H9 (cell line): ENCODE data around the gene WDR72. TPM values are rescaled to one million over a fixed set of nuclear protein-coding genes. Genes with fewer than 3 reads are reported as not detected.

Experiments used
- DNase-seq: peaks from one replicate; pipeline ENCODE4 v3.0.0-alpha.2; 2017
- H2AFZ ChIP-seq: one replicate; pipeline ENCODE4 v1.6.1; 2013; ENCODE audit warnings: mild to moderate bottlenecking, low read length, control low read depth, moderate library complexity
- H2AK5ac ChIP-seq: 2 replicates; pipeline ENCODE4 v1.6.1; 2013; ENCODE audit warnings: low read length, control low read depth, mixed read lengths; ENCODE audit not compliant: insufficient read length
- H2BK120ac ChIP-seq: one replicate; pipeline ENCODE4 v1.6.1; 2013; ENCODE audit warnings: low read depth, mild to moderate bottlenecking, low read length, control low read depth, inconsistent platforms; ENCODE audit not compliant: poor library complexity, severe bottlenecking
- H2BK12ac ChIP-seq: 2 replicates; pipeline ENCODE4 v1.6.1; 2013; ENCODE audit warnings: low read length, control low read depth, mixed read lengths, low read depth; ENCODE audit not compliant: insufficient read length
- H2BK15ac ChIP-seq: 2 replicates; pipeline ENCODE4 v1.6.1; 2013; ENCODE audit warnings: low read depth, low read length, control low read depth
- H2BK20ac ChIP-seq: one replicate; pipeline ENCODE4 v1.6.1; 2013; ENCODE audit warnings: low read depth, mild to moderate bottlenecking, low read length, control low read depth, inconsistent platforms; ENCODE audit not compliant: poor library complexity, severe bottlenecking
- H2BK5ac ChIP-seq: 2 replicates; pipeline ENCODE4 v1.6.1; 2013; ENCODE audit warnings: low read length, control low read depth, mixed read lengths; ENCODE audit not compliant: insufficient read length
- H3K14ac ChIP-seq: 2 replicates; pipeline ENCODE4 v1.6.1; 2013; ENCODE audit warnings: low read length, control low read depth; ENCODE audit not compliant: insufficient read depth
- H3K18ac ChIP-seq: 2 replicates; pipeline ENCODE4 v1.6.1; 2013; ENCODE audit warnings: low read depth, mild to moderate bottlenecking, mixed read lengths, low read length, control low read depth; ENCODE audit not compliant: insufficient read length
- H3K23ac ChIP-seq: 2 replicates; pipeline ENCODE4 v1.6.1; 2013; ENCODE audit warnings: low read length, control low read depth, mixed read lengths, low read depth; ENCODE audit not compliant: insufficient read length
- H3K23me2 ChIP-seq: 2 replicates; pipeline ENCODE4 v1.6.1; 2013; ENCODE audit warnings: low read depth, mild to moderate bottlenecking, mixed read lengths, low read length, control low read depth; ENCODE audit not compliant: insufficient read length, poor library complexity, severe bottlenecking
- H3K27ac ChIP-seq: 2 replicates; pipeline ENCODE4 v1.5.1; 2013; ENCODE audit warnings: low read length, control low read depth, mixed read lengths, low read depth; ENCODE audit not compliant: insufficient read length
- H3K27me3 ChIP-seq: 2 replicates; pipeline ENCODE4 v1.6.1; 2013; ENCODE audit warnings: low read length, control low read depth, inconsistent platforms; ENCODE audit not compliant: insufficient read depth
- H3K4ac ChIP-seq: 2 replicates; pipeline ENCODE4 v1.6.1; 2013; ENCODE audit warnings: low read depth, mild to moderate bottlenecking, control low read depth, inconsistent platforms, low read length, moderate library complexity
- H3K4me1 ChIP-seq: 2 replicates; pipeline ENCODE4 v1.6.1; 2013; ENCODE audit warnings: low read length, control low read depth, inconsistent platforms; ENCODE audit not compliant: insufficient read depth
- H3K4me2 ChIP-seq: 2 replicates; pipeline ENCODE4 v1.6.1; 2013; ENCODE audit warnings: low read length, control low read depth, mixed read lengths; ENCODE audit not compliant: insufficient read length, insufficient read depth
- H3K56ac ChIP-seq: 2 replicates; pipeline ENCODE4 v1.6.1; 2013; ENCODE audit warnings: low read depth, mild to moderate bottlenecking, mixed read lengths, low read length, control low read depth; ENCODE audit not compliant: insufficient read length
- H3K79me1 ChIP-seq: 2 replicates; pipeline ENCODE4 v1.6.1; 2013; ENCODE audit warnings: low read depth, mild to moderate bottlenecking, moderate library complexity, low read length, control low read depth, inconsistent platforms; ENCODE audit not compliant: insufficient read depth, poor library complexity, severe bottlenecking
- H3K79me2 ChIP-seq: 2 replicates; pipeline ENCODE4 v1.6.1; 2013; ENCODE audit warnings: low read length, control low read depth, inconsistent platforms; ENCODE audit not compliant: insufficient read depth
- H3K9ac ChIP-seq: 2 replicates; pipeline ENCODE4 v1.6.1; 2013; ENCODE audit warnings: low read length, control low read depth, mixed read lengths; ENCODE audit not compliant: insufficient read length; ENCODE audit errors: extremely low read depth
- H3K9me3 ChIP-seq: one replicate; pipeline ENCODE4 v1.6.1; 2013; ENCODE audit warnings: low read depth, low read length, inconsistent platforms; ENCODE audit not compliant: control insufficient read depth
- H3T11ph ChIP-seq: one replicate; pipeline ENCODE4 v1.6.1; 2013; ENCODE audit warnings: mild to moderate bottlenecking, low read length, control low read depth, inconsistent platforms
- H4K20me1 ChIP-seq: one replicate; pipeline ENCODE4 v1.6.1; 2013; ENCODE audit not compliant: control insufficient read depth, insufficient read length, insufficient read depth
- H4K5ac ChIP-seq: 2 replicates; pipeline ENCODE4 v1.6.1; 2013; ENCODE audit warnings: low read depth, mild to moderate bottlenecking, mixed read lengths, low read length, control low read depth; ENCODE audit not compliant: insufficient read length
- H4K8ac ChIP-seq: replicated peaks from 2 replicates; pipeline ENCODE4 v1.6.1; 2013; ENCODE audit warnings: low read length, control low read depth, mixed read lengths, low read depth; ENCODE audit not compliant: insufficient read length
- H4K91ac ChIP-seq: 2 replicates; pipeline ENCODE4 v1.6.1; 2013; ENCODE audit warnings: low read depth, mild to moderate bottlenecking, moderate library complexity, mixed read lengths, low read length, control low read depth; ENCODE audit not compliant: insufficient read length
- H3K27ac Mint-ChIP-seq, 3 experiments: 2 replicates in 2 of 3; 3 replicates in 1 of 3; pipeline ENCODE4 v1.8.0; 2020 to 2021; ENCODE audit warnings: mixed read lengths in 3 of 3, mild to moderate bottlenecking in 1 of 3, moderate library complexity in 1 of 3
- H3K27me3 Mint-ChIP-seq: 2 replicates; pipeline ENCODE4 v1.8.0; 2021; ENCODE audit warnings: low read depth, mild to moderate bottlenecking, moderate library complexity, mixed read lengths
- H3K36me3 Mint-ChIP-seq, 3 experiments: 2 replicates in 2 of 3; 3 replicates in 1 of 3; pipeline ENCODE4 v1.8.0; 2020 to 2021; ENCODE audit warnings: low read depth in 3 of 3, mixed read lengths in 3 of 3; ENCODE audit not compliant: insufficient read depth in 1 of 3
- H3K4me1 Mint-ChIP-seq, 2 experiments: 2 replicates each; pipeline ENCODE4 v1.8.0; 2020; ENCODE audit warnings: mixed read lengths in 2 of 2
- H3K4me3 Mint-ChIP-seq, 2 experiments: 2 replicates in 1 of 2; 3 replicates in 1 of 2; pipeline ENCODE4 v1.8.0; 2020 to 2021; ENCODE audit warnings: mild to moderate bottlenecking in 2 of 2, mixed read lengths in 2 of 2, moderate library complexity in 1 of 2
- H3K9me3 Mint-ChIP-seq, 2 experiments: 2 replicates in 1 of 2; 3 replicates in 1 of 2; pipeline ENCODE4 v1.8.0; 2020; ENCODE audit warnings: mild to moderate bottlenecking in 2 of 2, mixed read lengths in 2 of 2, moderate library complexity in 1 of 2
- CTCF ChIP-seq: fragments of 200-600 bp; sonication (generic); conservative IDR thresholded peaks from 3 replicates; pipeline ENCODE4 v1.8.0; 2021; ENCODE audit warnings: antibody characterized with exemption, mild to moderate bottlenecking
- WGBS: extraction: QIAGEN DNeasy Blood & Tissue Kit; methylation state at CpG from one replicate; pipeline ENCODE4 v1.1.7; 2013; ENCODE audit warnings: missing lambda C conversion rate, low lambda C conversion rate, mixed read lengths; ENCODE audit not compliant: insufficient read length; ENCODE audit errors: extremely low coverage; 5-methylcytosine and 5-hydroxymethylcytosine counted together
- total RNA-seq: library from RNA; stranded (reverse); gene quantifications from 2 replicates; pipeline ENCODE4 v1.2.1, GENCODE V29; 2021

The WDR72 gene
- total RNA-seq, 1 experiment from 2014 or later, result 2.9 TPM

GRCh38 chr15:53512029-53512428 is 247.4 kb downstream of the WDR72 start:
- Histone ChIP-seq H3K4ac (no peak overlapping the region), H3K9ac (no peak overlapping the region), H3K27me3 (no peaks in the 10 kb centered on the region), H3K4me1 (no peaks in the 10 kb centered on the region), H3K27ac (no peak overlapping the region), H4K20me1 (no peaks in the 10 kb centered on the region), H4K8ac (no peak overlapping the region), H3K23me2 (no peaks in the 10 kb centered on the region), H2BK15ac (no peak overlapping the region), H4K91ac (no peak overlapping the region), H3K14ac (no peak overlapping the region), H3K4me2 (no peak overlapping the region), H3T11ph (no peak overlapping the region), H3K23ac (no peak overlapping the region), H4K5ac (no peak overlapping the region), H2AK5ac (no peak overlapping the region), H3K56ac (no peak overlapping the region), H2BK5ac (no peak overlapping the region), H2AFZ (no peak overlapping the region), H3K9me3 (no peaks in the 10 kb centered on the region), H2BK120ac (no peak overlapping the region), H3K18ac (no peak overlapping the region), H3K79me2 (no peaks in the 10 kb centered on the region), H3K79me1 (no peaks in the 10 kb centered on the region), H2BK20ac (no peak overlapping the region), H2BK12ac (no peak overlapping the region)
- no peak for DNase-seq
- peak; percentile 55; the same call in 2 of the 3 replicates for TF ChIP-seq CTCF
- Mint-ChIP-seq H3K27me3 (no peaks in the 10 kb centered on the region), H3K4me3 (no peak overlapping the region), H3K27ac (no peak overlapping the region), H3K36me3 (no peaks in the 10 kb centered on the region), H3K9me3 (no peaks in the 10 kb centered on the region), H3K4me1 (no peaks in the 10 kb centered on the region)
- WGBS, result no CpG with 5 or more reads among the region's 2 CpGs
